Fibroblast of mammary gland (primary cell): ENCODE data around the gene SHMT2.
A peak's percentile ranks its signal among the peaks of the same experiment; 100 is the strongest.

Experiments
- DNase-seq: peaks from one replicate; pipeline ENCODE4 v3.0.0-alpha.2; 2010; ENCODE audit warnings: low read depth
- H3K4me3 ChIP-seq: 2 replicates; pipeline ENCODE4 v1.5.1; 2011; ENCODE audit warnings: low read depth, mild to moderate bottlenecking, low read length, moderate library complexity; ENCODE audit not compliant: control insufficient read depth
- TF ChIP-seq, protein P1 (sequence below): conservative IDR thresholded peaks from 2 replicates; pipeline ENCODE4 v1.5.1; 2011; ENCODE audit warnings: low read depth, low read length, inconsistent platforms; ENCODE audit not compliant: control insufficient read depth, insufficient read depth

Gene SHMT2

GRCh38 chr12:57185403-57185802 is 44.1 kb upstream of the SHMT2 start:
- no peak overlapping the region for H3K4me3 ChIP-seq
- TF ChIP-seq, protein P1, sequence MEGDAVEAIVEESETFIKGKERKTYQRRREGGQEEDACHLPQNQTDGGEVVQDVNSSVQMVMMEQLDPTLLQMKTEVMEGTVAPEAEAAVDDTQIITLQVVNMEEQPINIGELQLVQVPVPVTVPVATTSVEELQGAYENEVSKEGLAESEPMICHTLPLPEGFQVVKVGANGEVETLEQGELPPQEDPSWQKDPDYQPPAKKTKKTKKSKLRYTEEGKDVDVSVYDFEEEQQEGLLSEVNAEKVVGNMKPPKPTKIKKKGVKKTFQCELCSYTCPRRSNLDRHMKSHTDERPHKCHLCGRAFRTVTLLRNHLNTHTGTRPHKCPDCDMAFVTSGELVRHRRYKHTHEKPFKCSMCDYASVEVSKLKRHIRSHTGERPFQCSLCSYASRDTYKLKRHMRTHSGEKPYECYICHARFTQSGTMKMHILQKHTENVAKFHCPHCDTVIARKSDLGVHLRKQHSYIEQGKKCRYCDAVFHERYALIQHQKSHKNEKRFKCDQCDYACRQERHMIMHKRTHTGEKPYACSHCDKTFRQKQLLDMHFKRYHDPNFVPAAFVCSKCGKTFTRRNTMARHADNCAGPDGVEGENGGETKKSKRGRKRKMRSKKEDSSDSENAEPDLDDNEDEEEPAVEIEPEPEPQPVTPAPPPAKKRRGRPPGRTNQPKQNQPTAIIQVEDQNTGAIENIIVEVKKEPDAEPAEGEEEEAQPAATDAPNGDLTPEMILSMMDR, result no peak

DNA sequence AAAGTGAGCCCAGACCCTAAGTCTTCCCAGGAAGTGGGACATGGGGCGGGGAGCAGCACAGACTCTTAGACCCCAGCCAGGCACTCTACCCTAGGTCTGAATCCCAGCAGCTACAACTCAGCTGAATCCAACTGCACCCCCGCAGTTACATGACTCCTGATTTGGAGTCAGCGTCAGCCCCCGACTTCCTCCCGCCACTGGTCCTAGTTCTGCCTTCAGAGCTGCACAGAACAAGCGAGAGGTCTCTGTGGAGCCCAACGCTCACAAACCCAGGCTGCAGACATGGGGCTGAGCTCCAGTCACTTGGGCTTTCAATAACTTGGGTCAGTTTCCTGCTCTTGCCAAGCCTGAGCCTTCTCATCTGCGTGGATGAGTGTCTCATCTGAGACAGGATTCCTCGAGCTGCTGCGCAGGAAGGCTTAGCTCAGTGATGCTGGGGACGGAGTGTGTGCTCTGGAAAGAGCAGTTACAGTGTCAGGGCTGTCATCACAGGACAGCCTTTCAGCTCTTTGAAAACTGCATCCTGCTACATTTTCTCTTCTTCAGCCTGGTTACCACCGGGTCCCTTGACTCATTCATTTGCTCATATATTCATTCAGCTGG is 43.5 kb upstream of the SHMT2 start:
- DNase-seq, result no peak
- no peak overlapping the region for H3K4me3 ChIP-seq
- TF ChIP-seq, protein P1, result no peak

More at GRCh38 chr12:57185403-57185802, 44.1 kb upstream of the SHMT2 start:
- DNase-seq, result no peak

DNA sequence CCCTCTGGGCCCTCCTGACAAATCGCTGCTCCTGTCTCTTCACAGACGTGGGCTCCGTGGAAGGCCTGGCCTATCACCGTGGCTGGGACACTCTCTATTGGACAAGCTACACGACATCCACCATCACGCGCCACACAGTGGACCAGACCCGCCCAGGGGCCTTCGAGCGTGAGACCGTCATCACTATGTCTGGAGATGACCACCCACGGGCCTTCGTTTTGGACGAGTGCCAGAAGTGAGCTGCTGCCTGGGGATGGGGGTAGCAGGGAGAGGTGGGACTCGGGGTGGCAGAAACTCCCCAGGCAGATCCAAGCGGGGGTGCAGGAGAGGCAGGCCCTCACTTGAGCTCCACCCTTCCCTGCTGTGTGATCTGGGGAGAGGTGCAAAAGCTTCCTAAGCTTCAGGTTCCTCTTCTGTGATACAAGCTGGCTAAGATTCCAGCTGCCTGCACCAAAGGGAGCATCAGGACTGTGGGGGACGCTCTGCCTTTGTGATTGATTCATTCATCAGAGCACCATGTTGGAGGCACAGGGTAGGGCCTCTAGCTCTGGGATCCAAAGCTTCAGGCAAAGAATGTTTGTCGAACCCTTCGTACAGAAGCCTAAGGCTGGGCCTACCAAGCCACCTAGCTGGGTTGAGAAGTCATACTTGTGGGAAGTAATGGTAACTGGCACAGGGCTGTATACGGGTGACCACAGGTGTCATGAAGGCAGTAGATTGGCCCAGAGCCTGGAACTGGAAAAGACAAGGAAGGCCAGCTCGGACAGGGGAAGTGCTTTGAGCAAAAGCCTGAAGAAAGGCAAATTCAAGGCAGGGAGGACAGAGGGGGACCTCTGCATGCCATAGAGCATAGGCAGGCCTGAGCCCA is 42.1 kb upstream of the SHMT2 start:
- no peak for DNase-seq
- TF ChIP-seq, protein P1, result no peak
- no peak overlapping the region for H3K4me3 ChIP-seq

GRCh38 chr12:57188090-57188425 is 41.5 kb upstream of the SHMT2 start:
- TF ChIP-seq, protein P1, result no peak

GRCh38 chr12:57190037-57190436 is 39.5 kb upstream of the SHMT2 start:
- peak; percentile 28 for DNase-seq
- no peak overlapping the region for H3K4me3 ChIP-seq
- TF ChIP-seq, protein P1, result no peak

More at GRCh38 chr12:57188090-57188425, 41.5 kb upstream of the SHMT2 start:
- no peak overlapping the region for H3K4me3 ChIP-seq
- DNase-seq, result no peak

GRCh38 chr12:57190821-57191220 is 38.7 kb upstream of the SHMT2 start:
- TF ChIP-seq, protein P1, result no peak
- no peak overlapping the region for H3K4me3 ChIP-seq
- DNase-seq, result no peak
